Endodermal cell (in vitro differentiated cells): Measurements from ENCODE around the gene ZBED4. TPM values are rescaled to one million over a fixed set of nuclear protein-coding genes. Genes with fewer than 3 reads are reported as not detected.

Experiments used
- DNase-seq: peaks from one replicate; pipeline ENCODE4 v3.0.0-alpha.2; 2017
- H3K27ac ChIP-seq: 2 replicates; pipeline ENCODE4 v1.5.1; 2013; ENCODE audit warnings: mild to moderate bottlenecking, low read depth, low read length, moderate library complexity
- H3K27me3 ChIP-seq: 2 replicates; pipeline ENCODE4 v1.6.1; 2013; ENCODE audit warnings: mild to moderate bottlenecking, low read length, moderate library complexity; ENCODE audit not compliant: insufficient read depth, control insufficient read depth, poor library complexity, severe bottlenecking
- H3K36me3 ChIP-seq: 2 replicates; pipeline ENCODE4 v1.7.0; 2013; ENCODE audit warnings: mild to moderate bottlenecking, low read length, moderate library complexity; ENCODE audit not compliant: control insufficient read depth, insufficient read depth
- H3K4me1 ChIP-seq: one replicate; pipeline ENCODE4 v1.7.0; 2013; ENCODE audit warnings: low read length; ENCODE audit not compliant: control insufficient read depth, insufficient read depth
- H3K4me3 ChIP-seq: 2 replicates; pipeline ENCODE4 v1.5.1; 2013; ENCODE audit warnings: mild to moderate bottlenecking, low read length, moderate library complexity
- H3K9ac ChIP-seq: 2 replicates; pipeline ENCODE4 v1.6.1; 2013; ENCODE audit warnings: mild to moderate bottlenecking, low read length, moderate library complexity; ENCODE audit not compliant: poor library complexity, severe bottlenecking; ENCODE audit errors: extremely low read depth
- H3K9me3 ChIP-seq: 2 replicates; pipeline ENCODE4 v1.6.1; 2013; ENCODE audit warnings: mild to moderate bottlenecking, low read length, moderate library complexity; ENCODE audit not compliant: control insufficient read depth
- H3K27ac Mint-ChIP-seq: 2 replicates; pipeline ENCODE4 v1.8.0; 2020; ENCODE audit warnings: mixed read lengths
- H3K27me3 Mint-ChIP-seq: 2 replicates; pipeline ENCODE4 v1.8.0; 2021; ENCODE audit warnings: mild to moderate bottlenecking, mixed read lengths; ENCODE audit not compliant: insufficient read depth
- H3K36me3 Mint-ChIP-seq: 2 replicates; pipeline ENCODE4 v1.8.0; 2020; ENCODE audit warnings: low read depth, mixed read lengths
- H3K4me1 Mint-ChIP-seq: 2 replicates; pipeline ENCODE4 v1.8.0; 2020; ENCODE audit warnings: mixed read lengths
- H3K4me3 Mint-ChIP-seq: 2 replicates; pipeline ENCODE4 v1.8.0; 2020; ENCODE audit warnings: mild to moderate bottlenecking, moderate library complexity, mixed read lengths
- H3K9me3 Mint-ChIP-seq: 2 replicates; pipeline ENCODE4 v1.8.0; 2020; ENCODE audit warnings: mild to moderate bottlenecking, mixed read lengths
- WGBS, 2 experiments: methylation state at CpG; one replicate each; pipeline versions ENCODE4 v1.1.5 to v1.1.7; 2013; ENCODE audit warnings: missing lambda C conversion rate in 2 of 2, mixed read lengths in 1 of 2; ENCODE audit not compliant: insufficient coverage in 1 of 2, insufficient read length in 1 of 2; 5-methylcytosine and 5-hydroxymethylcytosine counted together
- total RNA-seq, 2 donors: library from RNA; stranded (reverse); fragmentation: NEBNext Ultra II Directional in 1 of 2; extraction: Animal tissue kit (Norgen Biotek cat#: 25700) in 1 of 2; gene quantifications; 2 replicates in 1 of 2; 3 replicates in 1 of 2; pipeline ENCODE4 v1.2.1, GENCODE V29; 2021
- TF ChIP-seq, protein P1 (sequence below): fragments of 200-600 bp; sonication (generic); conservative IDR thresholded peaks from 2 replicates; pipeline ENCODE4 v1.5.0; 2021; ENCODE audit warnings: antibody characterized with exemption, mild to moderate bottlenecking

ZBED4 gene
- total RNA-seq, 2 donors from 2014 or later, result 22.0 to 26.6 TPM

DNA sequence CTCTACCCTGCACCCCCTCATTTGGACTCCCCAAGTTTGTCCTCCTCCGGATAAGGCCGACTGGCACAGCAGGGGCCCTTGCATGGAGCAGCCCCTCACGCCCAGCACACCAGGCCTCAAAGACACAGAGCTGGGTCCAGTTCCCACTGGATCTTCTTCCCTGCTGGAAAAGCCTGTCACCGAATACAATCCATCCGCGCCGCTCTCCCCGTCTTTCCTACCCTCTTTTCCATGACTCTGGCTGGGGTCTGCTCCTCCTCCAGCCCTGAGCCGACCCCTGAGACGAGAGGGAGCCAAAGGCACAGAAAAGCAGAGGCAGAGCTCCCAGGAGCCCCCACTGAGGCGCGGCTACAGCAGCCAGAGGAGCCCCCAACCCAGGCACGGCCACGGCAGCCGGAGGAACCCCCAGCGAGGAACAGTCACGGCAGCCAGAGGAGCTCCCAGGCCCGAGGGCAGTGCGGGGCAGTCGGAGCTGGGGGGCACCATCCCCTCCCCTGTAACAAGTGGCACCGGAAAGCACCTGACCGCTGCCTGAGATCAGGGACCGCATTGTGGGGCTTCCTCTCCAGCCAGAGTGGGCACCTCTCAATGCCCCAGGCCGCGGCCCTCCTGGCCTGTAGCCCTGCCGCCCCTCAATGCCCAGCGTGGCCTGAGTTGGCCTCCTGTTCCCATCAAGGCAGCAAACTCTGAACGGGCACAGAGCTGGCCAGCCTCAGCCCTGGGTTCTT lies 52.6 kb downstream of the ZBED4 start:
- H3K27me3 Mint-ChIP-seq, result no peaks in the 10 kb centered on the region
- H3K27ac Mint-ChIP-seq, result no peak overlapping the region
- no peaks in the 10 kb centered on the region for H3K9me3 Mint-ChIP-seq
- peaks cover 41% of the 10 kb centered on the region for H3K36me3 Mint-ChIP-seq
- 94 to 97% methylated on average over 21 to 28 of the region's 28 CpGs for WGBS, 2 experiments
- no peaks in the 10 kb centered on the region for H3K27me3 ChIP-seq
- H3K4me3 ChIP-seq, result no peak overlapping the region
- no peaks in the 10 kb centered on the region for H3K4me1 ChIP-seq
- peaks cover 22% of the 10 kb centered on the region for H3K36me3 ChIP-seq
- H3K27ac ChIP-seq, result no peak overlapping the region
- no peaks in the 10 kb centered on the region for H3K9me3 ChIP-seq
- TF ChIP-seq, protein P1, sequence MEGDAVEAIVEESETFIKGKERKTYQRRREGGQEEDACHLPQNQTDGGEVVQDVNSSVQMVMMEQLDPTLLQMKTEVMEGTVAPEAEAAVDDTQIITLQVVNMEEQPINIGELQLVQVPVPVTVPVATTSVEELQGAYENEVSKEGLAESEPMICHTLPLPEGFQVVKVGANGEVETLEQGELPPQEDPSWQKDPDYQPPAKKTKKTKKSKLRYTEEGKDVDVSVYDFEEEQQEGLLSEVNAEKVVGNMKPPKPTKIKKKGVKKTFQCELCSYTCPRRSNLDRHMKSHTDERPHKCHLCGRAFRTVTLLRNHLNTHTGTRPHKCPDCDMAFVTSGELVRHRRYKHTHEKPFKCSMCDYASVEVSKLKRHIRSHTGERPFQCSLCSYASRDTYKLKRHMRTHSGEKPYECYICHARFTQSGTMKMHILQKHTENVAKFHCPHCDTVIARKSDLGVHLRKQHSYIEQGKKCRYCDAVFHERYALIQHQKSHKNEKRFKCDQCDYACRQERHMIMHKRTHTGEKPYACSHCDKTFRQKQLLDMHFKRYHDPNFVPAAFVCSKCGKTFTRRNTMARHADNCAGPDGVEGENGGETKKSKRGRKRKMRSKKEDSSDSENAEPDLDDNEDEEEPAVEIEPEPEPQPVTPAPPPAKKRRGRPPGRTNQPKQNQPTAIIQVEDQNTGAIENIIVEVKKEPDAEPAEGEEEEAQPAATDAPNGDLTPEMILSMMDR, result no peak
- no peak overlapping the region for H3K4me3 Mint-ChIP-seq
- H3K4me1 Mint-ChIP-seq, result no peaks in the 10 kb centered on the region
- no peak overlapping the region for H3K9ac ChIP-seq
- DNase-seq, result peak; percentile 35

DNA sequence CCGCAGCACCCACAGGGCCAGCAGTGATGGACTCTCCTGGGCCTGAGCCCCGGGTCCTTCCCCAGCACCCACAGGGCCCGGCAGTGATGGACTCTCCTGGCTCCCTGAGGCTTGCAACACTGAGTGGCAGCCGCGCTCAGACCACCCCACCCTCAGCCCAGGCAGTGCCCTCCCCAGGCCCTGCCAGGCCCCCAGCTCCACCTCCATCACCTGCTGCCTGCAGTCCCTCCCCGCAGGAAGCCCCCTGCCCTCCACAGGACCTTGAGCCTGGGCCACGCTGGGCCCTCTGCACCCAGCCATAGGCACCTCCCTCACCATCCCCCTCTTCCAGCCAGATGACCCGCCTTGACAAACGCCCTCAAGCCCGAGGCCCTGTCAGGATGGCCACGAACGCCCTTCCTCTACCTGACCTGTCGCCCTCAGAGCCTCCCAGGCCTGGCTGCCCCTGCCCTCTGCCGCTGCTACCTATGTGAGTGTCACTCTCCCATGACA lies 53.2 kb downstream of the ZBED4 start:
- peak; percentile 29 for DNase-seq
- TF ChIP-seq, protein P1, result no peak
- H3K27ac Mint-ChIP-seq, result no peak overlapping the region
- Histone ChIP-seq H3K36me3 (peaks cover 22% of the 10 kb centered on the region), H3K27ac (no peak overlapping the region), H3K9me3 (no peaks in the 10 kb centered on the region), H3K4me3 (no peak overlapping the region), H3K27me3 (no peaks in the 10 kb centered on the region), H3K9ac (no peak overlapping the region), H3K4me1 (no peaks in the 10 kb centered on the region)
- H3K36me3 Mint-ChIP-seq, result peaks cover 35% of the 10 kb centered on the region
- no peaks in the 10 kb centered on the region for H3K4me1 Mint-ChIP-seq
- no peaks in the 10 kb centered on the region for H3K9me3 Mint-ChIP-seq
- no peak overlapping the region for H3K4me3 Mint-ChIP-seq
- 91 to 93% methylated on average over 3 to 14 of the region's 14 CpGs for WGBS, 2 experiments
- H3K27me3 Mint-ChIP-seq, result no peaks in the 10 kb centered on the region

DNA sequence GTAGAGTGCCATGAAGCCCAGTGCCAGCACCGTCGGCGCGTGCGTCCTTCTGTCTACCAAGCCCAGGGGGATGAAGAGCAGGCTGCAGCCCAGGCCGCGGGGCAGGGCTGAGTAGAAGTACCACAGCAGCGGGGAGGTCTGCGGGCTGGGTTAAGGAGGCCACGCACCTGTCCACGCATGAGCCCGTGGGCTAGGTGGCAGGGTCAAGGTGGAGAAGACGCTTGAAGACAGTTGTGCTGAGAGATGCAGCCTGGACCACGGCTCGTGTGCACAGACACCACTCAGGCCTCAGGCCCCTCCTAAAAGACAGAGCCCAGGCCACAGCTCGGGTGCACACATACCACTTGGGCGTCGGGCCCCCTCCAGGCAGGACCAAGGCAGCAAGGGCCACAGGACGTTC lies 54.2 kb downstream of the ZBED4 start:
- no peaks in the 10 kb centered on the region for H3K4me1 ChIP-seq
- H3K27ac ChIP-seq, result no peak overlapping the region
- Mint-ChIP-seq H3K4me3 (no peak overlapping the region), H3K27ac (no peak overlapping the region), H3K36me3 (peaks cover 35% of the 10 kb centered on the region), H3K27me3 (no peaks in the 10 kb centered on the region), H3K9me3 (no peaks in the 10 kb centered on the region), H3K4me1 (no peaks in the 10 kb centered on the region)
- no peaks in the 10 kb centered on the region for H3K9me3 ChIP-seq
- WGBS, 2 experiments, result 95 to 96% methylated on average over 19 of the region's 19 CpGs
- H3K27me3 ChIP-seq, result no peaks in the 10 kb centered on the region
- DNase-seq, result peak; percentile 18
- TF ChIP-seq, protein P1, result no peak
- peaks cover 22% of the 10 kb centered on the region for H3K36me3 ChIP-seq
- H3K9ac ChIP-seq, result no peak overlapping the region
- no peak overlapping the region for H3K4me3 ChIP-seq
